HL-60 (cell line): Measurements from ENCODE around the gene FTCDNL1.

Source experiments
- GABPA ChIP-seq: IDR thresholded peaks from 2 replicates; pipeline ENCODE4 v1.6.1; 2012; ENCODE audit warnings: low read depth
- TF ChIP-seq, protein P1 (sequence below): IDR thresholded peaks from one replicate; pipeline ENCODE4 v1.5.1; 2011; ENCODE audit warnings: low read length, control low read depth, inconsistent platforms; ENCODE audit not compliant: insufficient read depth
- TF ChIP-seq, protein P2 (sequence below): IDR thresholded peaks from 2 replicates; pipeline ENCODE4 v1.6.1; 2012; ENCODE audit warnings: low read depth; ENCODE audit not compliant: insufficient replicate concordance

DNA sequence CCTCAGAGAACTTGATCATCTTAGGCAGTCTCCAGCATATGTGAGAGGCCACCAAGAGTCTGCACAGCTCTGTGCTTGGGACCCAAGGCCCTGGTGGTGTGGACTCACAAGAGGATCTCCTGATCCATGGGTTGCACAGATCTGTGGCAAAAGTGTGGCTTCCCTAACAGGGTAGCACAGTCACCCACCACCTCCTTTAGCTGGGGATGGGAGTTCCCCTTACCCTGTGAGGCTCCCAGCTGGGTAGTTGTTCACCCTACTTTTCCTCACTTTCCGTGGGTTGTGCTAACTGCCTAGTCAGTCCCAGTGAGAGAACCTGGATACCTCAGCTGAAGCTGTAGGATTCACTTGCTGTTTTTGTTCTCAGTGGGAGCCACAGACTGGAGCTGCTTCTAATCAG, 123.7 kb downstream of the FTCDNL1 start:
- TF ChIP-seq, protein P1, sequence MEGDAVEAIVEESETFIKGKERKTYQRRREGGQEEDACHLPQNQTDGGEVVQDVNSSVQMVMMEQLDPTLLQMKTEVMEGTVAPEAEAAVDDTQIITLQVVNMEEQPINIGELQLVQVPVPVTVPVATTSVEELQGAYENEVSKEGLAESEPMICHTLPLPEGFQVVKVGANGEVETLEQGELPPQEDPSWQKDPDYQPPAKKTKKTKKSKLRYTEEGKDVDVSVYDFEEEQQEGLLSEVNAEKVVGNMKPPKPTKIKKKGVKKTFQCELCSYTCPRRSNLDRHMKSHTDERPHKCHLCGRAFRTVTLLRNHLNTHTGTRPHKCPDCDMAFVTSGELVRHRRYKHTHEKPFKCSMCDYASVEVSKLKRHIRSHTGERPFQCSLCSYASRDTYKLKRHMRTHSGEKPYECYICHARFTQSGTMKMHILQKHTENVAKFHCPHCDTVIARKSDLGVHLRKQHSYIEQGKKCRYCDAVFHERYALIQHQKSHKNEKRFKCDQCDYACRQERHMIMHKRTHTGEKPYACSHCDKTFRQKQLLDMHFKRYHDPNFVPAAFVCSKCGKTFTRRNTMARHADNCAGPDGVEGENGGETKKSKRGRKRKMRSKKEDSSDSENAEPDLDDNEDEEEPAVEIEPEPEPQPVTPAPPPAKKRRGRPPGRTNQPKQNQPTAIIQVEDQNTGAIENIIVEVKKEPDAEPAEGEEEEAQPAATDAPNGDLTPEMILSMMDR = no peak
- TF ChIP-seq, protein P2, sequence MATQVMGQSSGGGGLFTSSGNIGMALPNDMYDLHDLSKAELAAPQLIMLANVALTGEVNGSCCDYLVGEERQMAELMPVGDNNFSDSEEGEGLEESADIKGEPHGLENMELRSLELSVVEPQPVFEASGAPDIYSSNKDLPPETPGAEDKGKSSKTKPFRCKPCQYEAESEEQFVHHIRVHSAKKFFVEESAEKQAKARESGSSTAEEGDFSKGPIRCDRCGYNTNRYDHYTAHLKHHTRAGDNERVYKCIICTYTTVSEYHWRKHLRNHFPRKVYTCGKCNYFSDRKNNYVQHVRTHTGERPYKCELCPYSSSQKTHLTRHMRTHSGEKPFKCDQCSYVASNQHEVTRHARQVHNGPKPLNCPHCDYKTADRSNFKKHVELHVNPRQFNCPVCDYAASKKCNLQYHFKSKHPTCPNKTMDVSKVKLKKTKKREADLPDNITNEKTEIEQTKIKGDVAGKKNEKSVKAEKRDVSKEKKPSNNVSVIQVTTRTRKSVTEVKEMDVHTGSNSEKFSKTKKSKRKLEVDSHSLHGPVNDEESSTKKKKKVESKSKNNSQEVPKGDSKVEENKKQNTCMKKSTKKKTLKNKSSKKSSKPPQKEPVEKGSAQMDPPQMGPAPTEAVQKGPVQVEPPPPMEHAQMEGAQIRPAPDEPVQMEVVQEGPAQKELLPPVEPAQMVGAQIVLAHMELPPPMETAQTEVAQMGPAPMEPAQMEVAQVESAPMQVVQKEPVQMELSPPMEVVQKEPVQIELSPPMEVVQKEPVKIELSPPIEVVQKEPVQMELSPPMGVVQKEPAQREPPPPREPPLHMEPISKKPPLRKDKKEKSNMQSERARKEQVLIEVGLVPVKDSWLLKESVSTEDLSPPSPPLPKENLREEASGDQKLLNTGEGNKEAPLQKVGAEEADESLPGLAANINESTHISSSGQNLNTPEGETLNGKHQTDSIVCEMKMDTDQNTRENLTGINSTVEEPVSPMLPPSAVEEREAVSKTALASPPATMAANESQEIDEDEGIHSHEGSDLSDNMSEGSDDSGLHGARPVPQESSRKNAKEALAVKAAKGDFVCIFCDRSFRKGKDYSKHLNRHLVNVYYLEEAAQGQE = no peak
- no peak for TF ChIP-seq GABPA
